Heart left ventricle (tissue), 16 donors: ENCODE data around the gene SPTB. TPM values are rescaled to one million over a fixed set of nuclear protein-coding genes. Genes with fewer than 3 reads are reported as not detected.

ENCODE experiments used
- ATAC-seq, 4 donors: fragments of 200-7000 bp; cut with Tn5 transposase; one replicate each; pipeline ENCODE4 v1.9.1; 2020 to 2022; ENCODE audit warnings: moderate library complexity in 4 of 4, mild to moderate bottlenecking in 3 of 4, moderate number of reproducible peaks in 1 of 4
- DNase-seq, 5 donors: peaks; one replicate each; pipeline ENCODE4 v3.0.0-alpha.2; 2020
- H3K27ac ChIP-seq, 12 donors: fragments of 200-600 bp; sonication (generic) in 4 of 12; one replicate each; pipeline versions ENCODE4 v1.5.0 to v1.8.0; 2016 to 2022; ENCODE audit warnings: mild to moderate bottlenecking in 2 of 12
- H3K27me3 ChIP-seq, 9 donors: fragments of 200-600 bp; sonication (generic) in 2 of 9; one replicate each; pipeline versions ENCODE4 v1.5.1 to v1.8.0; 2016 to 2022; ENCODE audit warnings: mild to moderate bottlenecking in 3 of 9
- H3K36me3 ChIP-seq, 9 donors: fragments of 200-600 bp; sonication (generic) in 2 of 9; one replicate each; pipeline versions ENCODE4 v1.5.0 to v1.8.0; 2018 to 2022; ENCODE audit warnings: mild to moderate bottlenecking in 2 of 9
- H3K4me1 ChIP-seq, 12 donors: fragments of 200-600 bp; sonication (generic) in 4 of 12; one replicate each; pipeline versions ENCODE4 v1.5.0 to v1.8.0; 2016 to 2022; ENCODE audit warnings: mild to moderate bottlenecking in 3 of 12
- H3K4me3 ChIP-seq, 12 donors: fragments of 200-600 bp; sonication (generic) in 4 of 12; one replicate each; pipeline versions ENCODE4 v1.5.0 to v1.8.0; 2017 to 2022; ENCODE audit warnings: mild to moderate bottlenecking in 9 of 12, moderate library complexity in 4 of 12
- H3K9me3 ChIP-seq, 12 donors: fragments of 200-600 bp; sonication (generic) in 4 of 12; one replicate each; pipeline versions ENCODE4 v1.5.0 to v1.8.0; 2016 to 2022; ENCODE audit warnings: mild to moderate bottlenecking in 1 of 12
- POLR2A ChIP-seq, 2 donors: fragments of 450-650 bp; IDR thresholded peaks; one replicate each; pipeline ENCODE4 v1.6.1; 2017; ENCODE audit warnings: antibody characterized with exemption in 2 of 2, mild to moderate bottlenecking in 2 of 2, moderate library complexity in 2 of 2
- WGBS, 4 donors: extraction: QIAGEN DNeasy Blood & Tissue Kit in 2 of 4; methylation state at CpG; one replicate each; pipeline versions ENCODE4 v1.1.5 to v1.1.7; 2013 to 2018; 5-methylcytosine and 5-hydroxymethylcytosine counted together
- intact Hi-C, 10 donors: fragments of 100-400 bp; cut with DNase I; formaldehyde crosslinking; loops; one replicate each; pipeline versions ENCODE4 v1.11.1 to v1.14.2; 2022
- polyA plus RNA-seq, 2 donors: library from polyadenylated mRNA; stranded (reverse); fragments of 200-250 nt; gene quantifications; one replicate each; pipeline ENCODE4 v1.2.3, GENCODE V29; 2013
- total RNA-seq, 9 donors: library from RNA; depleted of rRNA in 2 of 9; stranded (reverse); fragments of >200 nt in 2 of 9; fragmentation: NEBNext Ultra II Directional in 3 of 9; extraction: Animal tissue kit (Norgen Biotek cat#: 25700) in 3 of 9; gene quantifications; one replicate each; pipeline versions ENCODE4 v1.1.0 to v1.2.4, GENCODE V29; 2016 to 2023
- TF ChIP-seq, protein P1 (sequence below), 12 donors: fragments of 200-600 bp; sonication (generic) in 4 of 12; IDR thresholded peaks; one replicate each; pipeline versions ENCODE4 v1.5.0 to v1.8.0; 2018 to 2022; ENCODE audit warnings: antibody characterized with exemption in 12 of 12, mild to moderate bottlenecking in 5 of 12
- donor health status: ischemic (EF 13 %, LVEDD 7.1; RV severe dilation, severe dysfunction).
- donor health status: healthy with polysubstance abuse.
- donor health status: DM: no; HTN: yes; CAD: no.
- donor health status: DM: no; HTN: no; CAD: no.
- donor health status: ischemic (EF 25% LVEDD 6.9; RV normal size, moderate dysfunction).
- donor health status: ischemic (EF 25% LVEDD 5.7; RV mildly dilated, moderate dysfunction).
- donor health status: healthy.
- donor health status: DM: yes; HTN: yes; CAD: no.
- donor health status: ischemic (EF 35%, LVEDD 5.7; RV mildly dilated, moderate dysfunction).
- donor health status: nonischemic (EF 11% LVEDD 7.7; RV severe dilation, severe dysfunction).
- donor health status: DM: yes; HTN: yes; CAD: no.
- donor health status: PGD.
- donor health status: ischemic (EF 29% LVEDD 5.4; RV normal size, mild dysfunction).
- donor health status: nonischemic (EF 23%, LVEDD 6.1; RV moderate dilation, normal function).

The SPTB gene
- total and polyA plus RNA-seq, 11 donors, result 60.3 to 195 (median 92.6) TPM

DNA sequence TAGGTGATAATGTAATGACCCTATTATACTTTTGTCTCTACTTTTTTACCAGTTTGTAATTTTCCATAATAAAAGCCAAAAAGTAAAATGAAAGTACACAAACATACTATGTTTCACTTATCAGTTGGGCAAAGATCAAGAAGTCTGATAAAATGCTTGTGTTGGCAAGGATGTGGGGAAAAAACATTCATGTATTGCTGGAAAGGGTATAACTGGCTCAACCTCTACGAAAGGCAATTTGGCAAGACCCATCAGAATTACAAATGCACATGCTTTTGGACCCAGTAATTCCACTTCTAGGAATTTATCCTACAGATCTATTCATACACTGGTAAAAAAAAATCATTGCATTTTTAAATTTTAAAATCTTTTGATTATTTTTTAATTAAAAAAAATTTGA, 68.0 kb downstream of the SPTB start:
- intact Hi-C loops, result no loop called here
- no peaks in the 10 kb centered on the region for H3K9me3 ChIP-seq
- ATAC-seq, result no peak
- DNase-seq, result no peak
- H3K27me3 ChIP-seq, result no peaks in the 10 kb centered on the region
- peaks cover 0 to 40% (median 9%) of the 10 kb centered on the region in 12 donors for H3K4me1 ChIP-seq
- TF ChIP-seq POLR2A (IDR thresholded peaks at IDR 0.05), result no peak
- TF ChIP-seq, protein P1, sequence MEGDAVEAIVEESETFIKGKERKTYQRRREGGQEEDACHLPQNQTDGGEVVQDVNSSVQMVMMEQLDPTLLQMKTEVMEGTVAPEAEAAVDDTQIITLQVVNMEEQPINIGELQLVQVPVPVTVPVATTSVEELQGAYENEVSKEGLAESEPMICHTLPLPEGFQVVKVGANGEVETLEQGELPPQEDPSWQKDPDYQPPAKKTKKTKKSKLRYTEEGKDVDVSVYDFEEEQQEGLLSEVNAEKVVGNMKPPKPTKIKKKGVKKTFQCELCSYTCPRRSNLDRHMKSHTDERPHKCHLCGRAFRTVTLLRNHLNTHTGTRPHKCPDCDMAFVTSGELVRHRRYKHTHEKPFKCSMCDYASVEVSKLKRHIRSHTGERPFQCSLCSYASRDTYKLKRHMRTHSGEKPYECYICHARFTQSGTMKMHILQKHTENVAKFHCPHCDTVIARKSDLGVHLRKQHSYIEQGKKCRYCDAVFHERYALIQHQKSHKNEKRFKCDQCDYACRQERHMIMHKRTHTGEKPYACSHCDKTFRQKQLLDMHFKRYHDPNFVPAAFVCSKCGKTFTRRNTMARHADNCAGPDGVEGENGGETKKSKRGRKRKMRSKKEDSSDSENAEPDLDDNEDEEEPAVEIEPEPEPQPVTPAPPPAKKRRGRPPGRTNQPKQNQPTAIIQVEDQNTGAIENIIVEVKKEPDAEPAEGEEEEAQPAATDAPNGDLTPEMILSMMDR (IDR thresholded peaks at IDR 0.05), result no peak
- H3K4me3 ChIP-seq, result no peak overlapping the region
- peaks cover 0 to 3% (median 0%) of the 10 kb centered on the region in 9 donors for H3K36me3 ChIP-seq
- 32 to 55% (median 50%) methylated on average over 1 of the region's 1 CpG for WGBS, 4 donors
- H3K27ac ChIP-seq, result no peak overlapping the region

DNA sequence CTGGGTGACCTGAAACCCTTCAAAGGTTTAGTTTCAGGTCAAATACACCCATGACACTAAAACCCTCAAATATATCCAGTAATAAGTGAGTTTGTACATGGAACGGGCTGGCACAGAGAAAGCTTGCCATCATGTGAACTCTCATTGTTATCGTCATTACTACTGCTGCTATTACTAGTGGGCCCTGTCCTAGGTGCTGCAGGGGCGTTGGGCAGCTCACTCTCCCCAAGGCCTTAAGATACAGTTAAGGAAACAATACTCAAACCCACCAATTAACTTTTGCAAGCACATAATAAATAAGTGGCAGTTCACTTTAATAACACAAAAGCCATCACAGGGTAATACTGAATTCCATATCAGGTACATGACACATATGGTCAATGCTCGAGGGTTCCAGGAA, 71.3 kb downstream of the SPTB start:
- H3K4me1 ChIP-seq, result peaks cover 0 to 36% (median 15%) of the 10 kb centered on the region in 12 donors
- no peak overlapping the region for H3K4me3 ChIP-seq

DNA sequence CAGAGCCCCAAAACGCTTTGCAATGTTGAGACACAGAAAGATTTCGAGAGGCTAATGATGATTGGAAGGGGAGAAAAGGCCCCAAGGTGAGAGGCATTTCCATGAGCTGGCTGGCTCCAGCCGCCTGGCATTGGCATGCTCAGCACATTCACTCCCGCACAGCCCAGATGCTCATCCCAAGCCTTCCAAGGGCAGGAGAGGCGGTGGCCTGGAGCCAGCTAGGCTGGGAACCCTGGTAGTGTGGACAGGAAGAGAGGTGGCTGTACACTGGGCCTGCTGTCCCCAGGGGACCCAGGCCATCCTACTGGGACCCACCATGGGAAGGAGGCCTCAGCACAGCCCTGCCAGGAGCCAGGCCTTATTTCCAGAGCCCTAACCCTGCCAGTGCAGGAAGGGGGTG, 72.2 kb downstream of the SPTB start:
- intact Hi-C loops, result loop anchor here in 2 of 10 donors (10.0 kb wide), 2 partner anchors 167 to 177 kb away; partner anchors contain the start of genes FNTB (in 1 of the 2) and RAB15 (in 1 of the 2)
- H3K27ac ChIP-seq, result peak overlapping the region in 9 of 12 donors; percentile 39 to 79 (median 66)
- H3K4me3 ChIP-seq, result no peak overlapping the region
- H3K9me3 ChIP-seq, result no peaks in the 10 kb centered on the region
- TF ChIP-seq, protein P1 (IDR thresholded peaks at IDR 0.05), result no peak
- no peak for TF ChIP-seq POLR2A (IDR thresholded peaks at IDR 0.05)
- no peaks in the 10 kb centered on the region for H3K27me3 ChIP-seq
- H3K4me1 ChIP-seq, result peaks cover 0 to 32% (median 15%) of the 10 kb centered on the region in 12 donors
- ATAC-seq, result peak; percentile 84 to 92 (median 87)
- peak; percentile 54 to 86 (median 80) for DNase-seq
- WGBS, 4 donors, result 41 to 61% (median 52%) methylated on average over 5 of the region's 5 CpGs
- peaks cover 0 to 14% (median 6%) of the 10 kb centered on the region in 9 donors for H3K36me3 ChIP-seq

More for the DNA sequence above, 71.3 kb downstream of the SPTB start:
- TF ChIP-seq, protein P1 (IDR thresholded peaks at IDR 0.05), result no peak
- no peak for TF ChIP-seq POLR2A (IDR thresholded peaks at IDR 0.05)
- H3K9me3 ChIP-seq, result no peaks in the 10 kb centered on the region
- 59 to 80% (median 73%) methylated on average over 4 of the region's 4 CpGs for WGBS, 4 donors
- peaks cover 0 to 11% (median under 1%) of the 10 kb centered on the region in 9 donors for H3K36me3 ChIP-seq
- no peaks in the 10 kb centered on the region for H3K27me3 ChIP-seq
- ATAC-seq (no peak), DNase-seq (no peak)
- peak overlapping the region in 2 of 12 donors; percentile 46 to 76 for H3K27ac ChIP-seq
- intact Hi-C loops, result loop anchor here in 2 of 10 donors (10.0 kb wide), 2 partner anchors 166 to 176 kb away; partner anchors contain the start of genes FNTB (in 1 of the 2) and RAB15 (in 1 of the 2)

DNA sequence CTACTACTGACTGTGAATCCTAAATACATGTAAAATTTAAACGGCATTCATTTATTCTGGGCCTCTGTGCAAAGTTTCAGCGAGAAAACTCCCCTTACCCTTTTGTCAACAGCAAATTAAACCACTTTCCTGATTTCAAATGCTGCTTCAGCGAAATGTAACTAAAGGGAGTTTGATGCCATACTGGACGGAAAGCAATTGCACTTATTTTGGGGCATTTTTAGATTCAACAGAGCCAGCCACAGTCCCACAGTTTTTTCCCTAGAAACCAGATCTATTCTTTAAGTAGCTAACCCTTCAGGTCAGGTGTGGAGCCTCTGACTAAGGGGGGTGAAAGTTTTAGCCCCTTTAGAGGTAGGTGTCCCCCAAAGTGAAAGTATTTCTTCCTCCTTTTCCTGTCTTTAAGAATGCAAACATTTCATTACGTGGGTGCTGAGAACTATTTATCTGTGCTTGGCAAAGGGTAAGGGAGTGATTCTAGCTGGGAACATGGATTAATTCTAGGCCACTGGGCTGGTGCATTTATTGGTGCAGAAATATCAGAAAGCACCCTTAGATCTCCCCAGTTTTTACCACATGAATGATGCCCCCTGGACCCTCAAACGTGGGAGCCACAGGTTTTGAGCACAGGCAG, 72.7 kb downstream of the SPTB start:
- H3K27me3 ChIP-seq, result no peaks in the 10 kb centered on the region
- H3K27ac ChIP-seq, result peak overlapping the region in 10 of 12 donors; percentile 39 to 81 (median 69)
- no peaks in the 10 kb centered on the region for H3K9me3 ChIP-seq
- no peak overlapping the region for H3K4me3 ChIP-seq
- TF ChIP-seq POLR2A (IDR thresholded peaks at IDR 0.05), result no peak
- TF ChIP-seq, protein P1 (IDR thresholded peaks at IDR 0.05), result no peak
- peaks cover 0 to 26% (median 15%) of the 10 kb centered on the region in 12 donors for H3K4me1 ChIP-seq
- peaks cover 0 to 15% (median 6%) of the 10 kb centered on the region in 9 donors for H3K36me3 ChIP-seq
- intact Hi-C loops, result loop anchor here in 2 of 10 donors (10.0 kb wide), 2 partner anchors 168 to 178 kb away; partner anchors contain the start of genes FNTB (in 1 of the 2) and RAB15 (in 1 of the 2)
- DNase-seq, result no peak
- WGBS, 4 donors, result 72 to 78% (median 76%) methylated on average over 6 of the region's 6 CpGs
- ATAC-seq, result no peak
